Measurements from ENCODE around the gene ADAMTS1. TPM values are rescaled to one million over a fixed set of nuclear protein-coding genes. Genes with fewer than 3 reads are reported as not detected.

Gene ADAMTS1
- total RNA-seq, 2 experiments from 2014 or later: not detected

GRCh38 chr21:26820509-26820908, 24.7 kb downstream of the ADAMTS1 start:
- DNase-seq (ENCODE audit: low spot score): no peak
- Histone ChIP-seq H3K36me3 (ENCODE audit: insufficient read depth, low read length) (no peaks in the 10 kb centered on the region), H2AFZ (ENCODE audit: low read length) (no peak overlapping the region), H3K79me2 (ENCODE audit: insufficient read depth, low read depth, low read length) (no peaks in the 10 kb centered on the region), H3K9me2 (ENCODE audit: insufficient read depth, low read length) (no peaks in the 10 kb centered on the region), H3K4me1 (ENCODE audit: insufficient read depth, low read length, poor library complexity, severe bottlenecking) (no peaks in the 10 kb centered on the region), H3K4me2 (ENCODE audit: low read length) (no peak overlapping the region), H3K27ac (ENCODE audit: low read depth, low read length, poor library complexity, severe bottlenecking) (no peak overlapping the region), H3K4me3 (ENCODE audit: low read depth, low read length, poor library complexity, severe bottlenecking) (no peak overlapping the region), H3K9me3 (ENCODE audit: low read length) (no peaks in the 10 kb centered on the region), H4K20me1 (ENCODE audit: insufficient read depth, low read length) (no peaks in the 10 kb centered on the region)
- intact Hi-C loops (cut with micrococcal nuclease; ENCODE audit: unreplicated experiment): no loop called here
- BruUV-seq (replicated peaks): no TSS peak
- ChIA-PET POLR2A (interaction anchor here (0.6 kb wide), 1 partner anchor 1760 kb away, joined by 4 read pairs; no protein-coding TSS in a partner anchor), CTCF (ENCODE audit: unreplicated experiment) (no interaction called here)
- TF ChIP-seq EZH2phosphoT487 (IDR thresholded peaks at IDR 0.05; ENCODE audit: borderline replicate concordance, low read depth, low read length) (no peak), CTCF (conservative IDR thresholded peaks at IDR 0.05; ENCODE audit: low read length) (no peak)

DNA sequence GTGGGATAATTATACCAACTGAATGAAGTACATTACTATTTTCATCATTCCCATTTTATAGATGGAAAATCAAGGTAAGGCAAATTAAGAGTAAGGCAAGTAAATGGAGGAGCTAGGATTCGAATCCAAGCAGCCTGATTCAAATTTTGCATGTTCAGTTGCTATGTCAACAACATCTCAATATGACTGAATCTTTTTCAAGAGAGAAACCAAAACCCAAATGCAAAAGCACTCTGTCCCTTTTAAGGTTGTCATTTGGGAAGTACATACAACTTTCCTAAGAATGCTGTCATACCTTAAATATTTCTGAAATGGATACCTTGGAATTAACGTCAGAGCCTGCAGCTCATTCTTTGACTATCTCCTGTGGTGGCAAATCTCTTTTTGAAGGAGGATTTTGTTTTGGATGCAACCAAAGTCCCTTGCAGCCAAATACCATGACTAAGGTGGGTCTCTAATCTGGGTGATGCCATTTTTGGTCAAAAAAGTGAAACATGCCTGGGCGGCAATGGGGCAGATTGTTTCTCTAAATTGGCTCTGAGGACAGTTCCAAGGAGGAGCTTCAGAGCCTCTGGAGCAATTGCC, 25.4 kb downstream of the ADAMTS1 start:
- TF ChIP-seq EZH2phosphoT487 (IDR thresholded peaks at IDR 0.05; ENCODE audit: borderline replicate concordance, low read depth, low read length) (no peak), CTCF (conservative IDR thresholded peaks at IDR 0.05; ENCODE audit: low read length) (no peak)
- no peak for DNase-seq (ENCODE audit: low spot score)
- no peaks in the 10 kb centered on the region for H3K36me3 ChIP-seq (ENCODE audit: insufficient read depth, low read length)
- H3K79me2 ChIP-seq (ENCODE audit: insufficient read depth, low read depth, low read length): no peaks in the 10 kb centered on the region
- no peak overlapping the region for H3K4me3 ChIP-seq (ENCODE audit: low read depth, low read length, poor library complexity, severe bottlenecking)
- no peak overlapping the region for H3K4me2 ChIP-seq (ENCODE audit: low read length)
- BruUV-seq (replicated peaks): no TSS peak
- intact Hi-C loops (cut with micrococcal nuclease; ENCODE audit: unreplicated experiment): no loop called here
- no peaks in the 10 kb centered on the region for H3K4me1 ChIP-seq (ENCODE audit: insufficient read depth, low read length, poor library complexity, severe bottlenecking)
- ChIA-PET CTCF (ENCODE audit: unreplicated experiment) (no interaction called here), POLR2A (interaction anchor here (0.6 kb wide), 1 partner anchor 1761 kb away, joined by 4 read pairs; no protein-coding TSS in a partner anchor)
- no peaks in the 10 kb centered on the region for H4K20me1 ChIP-seq (ENCODE audit: insufficient read depth, low read length)
- no peak overlapping the region for H2AFZ ChIP-seq (ENCODE audit: low read length)
- no peak overlapping the region for H3K27ac ChIP-seq (ENCODE audit: low read depth, low read length, poor library complexity, severe bottlenecking)
- no peaks in the 10 kb centered on the region for H3K9me2 ChIP-seq (ENCODE audit: insufficient read depth, low read length)
- H3K9me3 ChIP-seq (ENCODE audit: low read length): no peaks in the 10 kb centered on the region

GRCh38 chr21:26818906-26819305, 26.3 kb downstream of the ADAMTS1 start:
- BruUV-seq (replicated peaks): no TSS peak
- intact Hi-C loops (cut with micrococcal nuclease; ENCODE audit: unreplicated experiment): no loop called here
- Histone ChIP-seq H3K36me3 (ENCODE audit: insufficient read depth, low read length) (no peaks in the 10 kb centered on the region), H3K4me3 (ENCODE audit: low read depth, low read length, poor library complexity, severe bottlenecking) (no peak overlapping the region), H4K20me1 (ENCODE audit: insufficient read depth, low read length) (no peaks in the 10 kb centered on the region), H3K9me3 (ENCODE audit: low read length) (no peaks in the 10 kb centered on the region), H3K4me1 (ENCODE audit: insufficient read depth, low read length, poor library complexity, severe bottlenecking) (no peaks in the 10 kb centered on the region), H3K27ac (ENCODE audit: low read depth, low read length, poor library complexity, severe bottlenecking) (no peak overlapping the region), H3K9me2 (ENCODE audit: insufficient read depth, low read length) (no peaks in the 10 kb centered on the region), H3K79me2 (ENCODE audit: insufficient read depth, low read depth, low read length) (no peaks in the 10 kb centered on the region), H3K4me2 (ENCODE audit: low read length) (no peak overlapping the region), H2AFZ (ENCODE audit: low read length) (no peak overlapping the region)
- DNase-seq (ENCODE audit: low spot score): no peak
- ChIA-PET POLR2A (no interaction called here), CTCF (ENCODE audit: unreplicated experiment) (no interaction called here)
- no peak for TF ChIP-seq EZH2phosphoT487 (IDR thresholded peaks at IDR 0.05; ENCODE audit: borderline replicate concordance, low read depth, low read length)
- TF ChIP-seq CTCF (conservative IDR thresholded peaks at IDR 0.05; ENCODE audit: low read length): no peak
